ENCODE measurements around the gene ZNF547. TPM values are rescaled to one million over a fixed set of nuclear protein-coding genes. Genes with fewer than 3 reads are reported as not detected.

Gene ZNF547
- total and polyA plus RNA-seq, 12 donors, result 1.1 to 10.9 (median 4.6) TPM

Other genes starting within 250 kb of the ZNF547 start
- gene USP29, start 243.6 kb upstream of the ZNF547 start, total RNA-seq, result not detected
- not detected for gene USP29, start 243.6 kb upstream of the ZNF547 start, polyA plus RNA-seq
- gene ZIM3, start 218.3 kb upstream of the ZNF547 start, total RNA-seq, result not detected
- gene ZIM3, start 218.3 kb upstream of the ZNF547 start, polyA plus RNA-seq, result not detected
- gene DUXA, start 196.1 kb upstream of the ZNF547 start, total RNA-seq, result not detected
- not detected for gene DUXA, start 196.1 kb upstream of the ZNF547 start, polyA plus RNA-seq
- gene ZNF264, start 172.1 kb upstream of the ZNF547 start, total RNA-seq, result 10 to 100 TPM; 11.8 to 78.1 (median 37.0) TPM
- gene ZNF264, start 172.1 kb upstream of the ZNF547 start, polyA plus RNA-seq, result 1 to 10 TPM; 6.4 to 9.8 (median 7.9) TPM
- 1 to 10 TPM in 3 of 9 donors, under 1 TPM in 4, not detected in 2; 0.50 to 2.4 (median 0.90) TPM for gene AURKC, start 132.5 kb upstream of the ZNF547 start, total RNA-seq
- 1 to 10 TPM; 1.9 to 5.0 (median 2.1) TPM for gene AURKC, start 132.5 kb upstream of the ZNF547 start, polyA plus RNA-seq
- gene ZNF805, start 122.9 kb upstream of the ZNF547 start, total RNA-seq, result 10 to 100 TPM; 11.7 to 29.7 (median 19.0) TPM
- gene ZNF805, start 122.9 kb upstream of the ZNF547 start, polyA plus RNA-seq, result 1 to 10 TPM in 2 of 3 donors, under 1 TPM in 1; 0.84 to 3.4 (median 1.5) TPM
- gene ZNF460, start 83.1 kb upstream of the ZNF547 start, total RNA-seq, result 100 to 1,000 TPM in 1 of 9 donors, 10 to 100 TPM in 8; 36.6 to 107 (median 60.4) TPM
- gene ZNF460, start 83.1 kb upstream of the ZNF547 start, polyA plus RNA-seq, result 1 to 10 TPM in 2 of 3 donors, under 1 TPM in 1; 0.54 to 9.3 (median 1.8) TPM
- gene ZNF543, start 43.1 kb upstream of the ZNF547 start, total RNA-seq, result 10 to 100 TPM in 5 of 9 donors, 1 to 10 TPM in 4; 7.2 to 17.8 (median 10.4) TPM
- 1 to 10 TPM; 1.1 to 2.4 (median 1.9) TPM for gene ZNF543, start 43.1 kb upstream of the ZNF547 start, polyA plus RNA-seq
- 10 to 100 TPM in 7 of 9 donors, 1 to 10 TPM in 2; 8.1 to 14.3 (median 12.4) TPM for gene ZNF304, start 12.3 kb upstream of the ZNF547 start, total RNA-seq
- 1 to 10 TPM; 4.0 to 8.3 (median 5.2) TPM for gene ZNF304, start 12.3 kb upstream of the ZNF547 start, polyA plus RNA-seq
- gene TRAPPC2B, start within 50 bp of the ZNF547 start, total RNA-seq, result 10 to 100 TPM; 12.6 to 42.5 (median 21.6) TPM
- gene TRAPPC2B, start within 50 bp of the ZNF547 start, polyA plus RNA-seq, result 10 to 100 TPM; 24.9 to 72.8 (median 40.5) TPM
- gene ZNF548, start 26.3 kb downstream of the ZNF547 start, total RNA-seq, result 10 to 100 TPM in 8 of 9 donors, 1 to 10 TPM in 1; 8.5 to 21.7 (median 17.3) TPM
- gene ZNF548, start 26.3 kb downstream of the ZNF547 start, polyA plus RNA-seq, result 10 to 100 TPM in 1 of 3 donors, 1 to 10 TPM in 2; 4.6 to 10.0 (median 8.1) TPM
- 10 to 100 TPM in 5 of 9 donors, 1 to 10 TPM in 4; 3.6 to 16.5 (median 10.6) TPM for gene ZNF17, start 47.6 kb downstream of the ZNF547 start, total RNA-seq
- gene ZNF17, start 47.6 kb downstream of the ZNF547 start, polyA plus RNA-seq, result 1 to 10 TPM; 2.8 to 5.5 (median 4.7) TPM
- 10 to 100 TPM in 5 of 9 donors, 1 to 10 TPM in 4; 3.0 to 26.3 (median 12.3) TPM for gene ZNF749, start 71.8 kb downstream of the ZNF547 start, total RNA-seq
- 10 to 100 TPM in 1 of 3 donors, 1 to 10 TPM in 2; 2.3 to 13.1 (median 2.5) TPM for gene ZNF749, start 71.8 kb downstream of the ZNF547 start, polyA plus RNA-seq
- gene VN1R1, start 93.6 kb downstream of the ZNF547 start, total RNA-seq, result 1 to 10 TPM in 4 of 9 donors, under 1 TPM in 5; 0.26 to 3.0 (median 0.86) TPM
- 1 to 10 TPM in 1 of 3 donors, under 1 TPM in 1, not detected in 1; 0.40 to 1.2 TPM for gene VN1R1, start 93.6 kb downstream of the ZNF547 start, polyA plus RNA-seq
- 10 to 100 TPM; 14.9 to 27.9 (median 19.4) TPM for gene ZNF772, start 114.0 kb downstream of the ZNF547 start, total RNA-seq
- 1 to 10 TPM; 1.4 to 9.1 (median 2.9) TPM for gene ZNF772, start 114.0 kb downstream of the ZNF547 start, polyA plus RNA-seq
- 10 to 100 TPM in 8 of 9 donors, 1 to 10 TPM in 1; 5.0 to 16.5 (median 14.0) TPM for gene ZNF419, start 124.2 kb downstream of the ZNF547 start, total RNA-seq
- 10 to 100 TPM in 2 of 3 donors, 1 to 10 TPM in 1; 9.0 to 13.0 (median 12.9) TPM for gene ZNF419, start 124.2 kb downstream of the ZNF547 start, polyA plus RNA-seq
- gene ZNF773, start 136.4 kb downstream of the ZNF547 start, total RNA-seq, result 10 to 100 TPM in 8 of 9 donors, 1 to 10 TPM in 1; 9.0 to 21.9 (median 11.9) TPM
- gene ZNF773, start 136.4 kb downstream of the ZNF547 start, polyA plus RNA-seq, result 1 to 10 TPM; 3.1 to 9.1 (median 3.9) TPM
- 1 to 10 TPM; 2.7 to 7.9 (median 5.9) TPM for gene ZNF549, start 163.8 kb downstream of the ZNF547 start, total RNA-seq
- 1 to 10 TPM; 2.8 to 5.1 (median 2.8) TPM for gene ZNF549, start 163.8 kb downstream of the ZNF547 start, polyA plus RNA-seq
- gene ZNF550, start 196.3 kb downstream of the ZNF547 start, total RNA-seq, result 10 to 100 TPM in 3 of 9 donors, 1 to 10 TPM in 6; 2.7 to 13.3 (median 7.1) TPM
- 1 to 10 TPM; 3.4 to 9.1 (median 4.5) TPM for gene ZNF550, start 196.3 kb downstream of the ZNF547 start, polyA plus RNA-seq
- 1 to 10 TPM; 2.1 to 7.9 (median 5.8) TPM for gene ZNF416, start 215.4 kb downstream of the ZNF547 start, total RNA-seq
- 1 to 10 TPM; 1.9 to 5.3 (median 2.3) TPM for gene ZNF416, start 215.4 kb downstream of the ZNF547 start, polyA plus RNA-seq
- gene ZIK1, start 220.6 kb downstream of the ZNF547 start, total RNA-seq, result 10 to 100 TPM in 1 of 9 donors, 1 to 10 TPM in 8; 2.8 to 10.5 (median 5.5) TPM
- 1 to 10 TPM; 1.5 to 4.0 (median 1.9) TPM for gene ZIK1, start 220.6 kb downstream of the ZNF547 start, polyA plus RNA-seq
- 1 to 10 TPM; 1.2 to 5.5 (median 3.1) TPM for gene ZNF530, start 236.3 kb downstream of the ZNF547 start, total RNA-seq
- gene ZNF530, start 236.3 kb downstream of the ZNF547 start, polyA plus RNA-seq, result 1 to 10 TPM; 1.4 to 2.0 (median 1.9) TPM